Central memory CD4-positive, alpha-beta T cell (primary cell): Measurements from ENCODE around the gene MMP17.

ENCODE experiments used
- DNase-seq: peaks from one replicate; pipeline ENCODE4 v3.0.0; 2022
- total RNA-seq, 3 experiments: gene quantifications; one replicate each; lab custom pipeline; 2026; lab: John Stamatoyannopoulos, UW

MMP17 gene
- 0 to 0.44 (median 0.18) reads per million in 3 experiments for total RNA-seq

GRCh38 chr12:131827961-131828534 lies at the start of gene MMP17:
TSS of gene MMP17 (plus strand) at chr12:131828393. CDS start at chr12:131828495, 102 bp downstream.
- no peak for DNase-seq

- no peak for DNase-seq
Measured at GRCh38 chr12:131779027-131779426, 49.2 kb upstream of the MMP17 start.

GRCh38 chr12:131782061-131782460 lies 46.1 kb upstream of the MMP17 start:
- DNase-seq, result no peak

GRCh38 chr12:131783915-131784541 lies 44.2 kb upstream of the MMP17 start:
- no peak for DNase-seq

GRCh38 chr12:131784909-131785762 lies 43.1 kb upstream of the MMP17 start:
- DNase-seq, result no peak

- DNase-seq, result no peak
Measured at GRCh38 chr12:131785763-131786330, 42.3 kb upstream of the MMP17 start.

- DNase-seq, result no peak
Measured at GRCh38 chr12:131786331-131786730, 41.9 kb upstream of the MMP17 start.

GRCh38 chr12:131787143-131787660 lies 41.0 kb upstream of the MMP17 start:
- no peak for DNase-seq

GRCh38 chr12:131788070-131788469 lies 40.1 kb upstream of the MMP17 start:
- no peak for DNase-seq

- no peak for DNase-seq
Measured at GRCh38 chr12:131789638-131790037, 38.6 kb upstream of the MMP17 start.

- DNase-seq, result no peak
Measured at GRCh38 chr12:131793243-131794022, 34.8 kb upstream of the MMP17 start.

GRCh38 chr12:131794061-131794460 lies 34.1 kb upstream of the MMP17 start:
- DNase-seq, result no peak

- no peak for DNase-seq
Measured at GRCh38 chr12:131794573-131794972, 33.6 kb upstream of the MMP17 start.

- no peak for DNase-seq
Measured at GRCh38 chr12:131795064-131795463, 33.1 kb upstream of the MMP17 start.

- DNase-seq, result no peak
Measured at GRCh38 chr12:131795690-131796410, 32.3 kb upstream of the MMP17 start.

- DNase-seq, result no peak
Measured at GRCh38 chr12:131796411-131796736, 31.8 kb upstream of the MMP17 start.

- DNase-seq, result no peak
Measured at GRCh38 chr12:131796754-131797587, 31.2 kb upstream of the MMP17 start.

GRCh38 chr12:131797588-131797934 lies 30.6 kb upstream of the MMP17 start:
- DNase-seq, result no peak

- no peak for DNase-seq
Measured at GRCh38 chr12:131799195-131799594, 29.0 kb upstream of the MMP17 start.

- no peak for DNase-seq
Measured at GRCh38 chr12:131799828-131800593, 28.2 kb upstream of the MMP17 start.
